NCI-H2081 treated with DMSO at 0.1 percent for 48 hours (cell line): ENCODE measurements around the gene ST6GALNAC3.

ENCODE experiments used
- DNase-seq: peaks from one replicate; lab custom pipeline; 2025; lab: John Stamatoyannopoulos, UW

The ST6GALNAC3 gene

DNA sequence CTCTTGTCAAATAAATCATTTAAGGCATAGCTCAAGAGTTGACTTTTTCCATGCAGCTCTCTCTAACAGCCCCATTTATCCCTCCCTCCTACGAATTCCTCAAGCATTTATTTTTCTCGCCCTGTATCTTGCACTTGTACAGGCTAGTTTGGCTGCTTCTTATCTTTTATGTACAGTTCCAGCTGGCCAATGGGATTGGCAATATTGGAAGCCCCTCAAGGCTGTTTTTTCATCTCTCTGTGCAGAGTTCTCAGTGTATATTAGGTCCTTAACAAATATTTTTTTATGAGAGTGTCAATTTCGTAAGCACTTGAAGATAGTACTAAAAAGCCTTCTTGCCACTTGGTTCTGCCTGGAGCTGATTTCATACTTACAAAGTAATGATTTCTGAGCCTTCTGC is 356.0 kb downstream of the ST6GALNAC3 start:
- DNase-seq: no peak

DNA sequence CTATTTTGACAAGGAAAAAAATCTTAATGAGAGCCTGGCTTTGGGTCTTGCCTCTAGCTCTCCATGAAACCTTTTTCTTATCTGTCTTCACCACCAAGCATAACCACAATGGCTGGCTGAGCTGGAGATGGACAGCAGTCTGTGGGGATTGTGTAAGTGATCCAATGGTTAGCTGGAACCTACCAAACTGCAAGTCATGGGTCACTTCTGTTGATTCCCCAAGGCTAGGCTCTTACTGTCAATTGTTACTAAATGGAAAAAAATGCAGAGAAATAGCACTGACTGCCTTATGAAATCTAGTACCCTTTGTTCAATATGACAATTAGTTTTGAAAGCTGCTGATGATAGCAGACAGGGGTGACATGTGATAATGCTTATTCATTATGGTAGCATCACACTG is 359.0 kb downstream of the ST6GALNAC3 start:
- no peak for DNase-seq

DNA sequence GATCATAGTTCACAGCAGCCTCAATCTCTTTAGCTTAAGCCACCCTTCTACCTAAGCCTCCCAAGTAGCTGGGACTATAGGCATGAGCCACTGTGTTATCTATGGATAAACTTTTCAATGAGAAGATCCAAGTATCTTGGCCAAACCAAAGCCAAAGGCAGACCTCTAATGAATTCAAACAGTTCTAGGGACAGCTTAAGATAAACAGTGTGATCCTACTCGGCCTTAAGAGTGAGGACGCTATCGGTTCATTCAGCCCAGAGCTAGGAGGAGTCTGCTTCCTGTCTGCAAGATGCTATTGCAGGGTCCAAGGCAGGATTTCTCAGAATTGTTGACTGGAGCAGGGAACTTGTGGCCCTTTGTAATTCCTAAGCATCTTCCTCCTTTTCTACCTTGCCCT is 368.7 kb downstream of the ST6GALNAC3 start:
- no peak for DNase-seq

DNA sequence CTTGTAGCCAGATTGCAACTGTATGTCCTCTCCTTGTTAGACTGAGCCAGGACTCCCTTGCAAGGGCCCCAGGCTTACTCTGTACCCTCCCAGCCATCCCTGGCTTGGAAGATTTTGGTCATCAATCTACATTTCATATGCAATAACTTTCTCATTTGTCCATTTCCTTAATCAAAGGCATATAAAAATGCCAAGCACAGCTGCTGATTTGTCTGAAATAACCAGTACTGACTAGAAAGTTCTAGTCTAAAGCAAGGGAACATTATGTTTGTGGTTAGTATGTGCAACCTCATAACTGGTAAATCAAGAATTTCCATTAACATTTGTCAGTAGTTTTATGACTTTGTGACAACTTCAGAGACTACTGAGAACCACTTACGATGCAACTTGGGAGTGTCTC is 370.2 kb downstream of the ST6GALNAC3 start:
- DNase-seq: no peak

DNA sequence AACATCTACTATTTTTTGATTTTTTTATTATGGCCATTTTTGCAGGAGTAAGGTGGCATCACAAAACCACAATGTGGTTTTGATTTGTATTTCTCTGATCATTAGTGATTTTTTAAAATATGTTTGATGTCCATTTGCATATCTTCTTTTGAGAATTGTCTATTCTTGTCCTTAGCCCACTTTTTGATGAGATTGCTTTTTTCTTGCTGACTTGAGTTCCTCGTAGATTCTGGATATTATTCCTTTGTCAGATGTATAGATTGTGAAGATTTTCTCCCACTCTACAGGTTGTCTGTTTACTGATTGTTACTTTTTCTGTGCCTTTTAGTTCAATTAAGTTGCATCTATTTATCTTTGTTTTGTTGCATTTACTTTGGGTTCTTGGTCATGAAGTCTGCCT is 375.7 kb downstream of the ST6GALNAC3 start:
- no peak for DNase-seq

DNA sequence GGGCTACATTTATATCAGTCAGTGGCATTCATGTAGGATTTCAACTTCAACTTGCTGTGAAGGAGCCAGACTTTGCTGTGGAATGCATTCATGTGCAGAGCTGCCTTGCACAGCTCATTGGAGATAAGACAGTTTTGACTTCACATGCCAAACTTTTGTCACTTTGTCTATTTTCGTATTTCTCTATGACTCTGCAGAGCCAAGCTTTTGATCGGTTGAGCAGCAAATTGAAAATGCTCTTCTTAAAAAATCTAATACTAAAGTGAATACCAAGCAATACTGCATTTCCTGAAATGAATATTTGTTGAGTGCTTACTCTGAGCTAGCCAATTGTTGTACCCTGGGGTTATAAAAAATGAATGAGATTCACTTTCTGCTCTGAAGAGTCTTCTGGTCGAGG is 388.7 kb downstream of the ST6GALNAC3 start:
- DNase-seq: no peak

DNA sequence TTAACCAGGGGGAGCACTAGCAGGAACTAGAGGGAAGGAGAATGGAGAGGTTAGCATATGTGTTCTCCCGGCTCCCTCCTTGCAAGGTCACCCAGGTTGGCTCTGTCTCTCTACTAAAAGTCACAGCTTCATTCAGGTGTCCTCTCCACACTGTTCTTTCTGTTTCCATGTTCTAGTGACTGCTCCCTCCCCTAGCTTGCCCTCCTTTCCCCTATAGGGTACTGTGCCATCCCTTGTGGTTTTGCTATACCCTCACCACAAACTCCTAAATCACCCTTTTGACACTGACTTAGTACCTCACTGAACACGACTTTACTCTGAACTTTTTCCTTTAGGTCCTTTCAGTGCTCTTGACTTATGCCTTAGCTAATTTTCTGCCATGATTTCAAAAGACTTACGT is 389.3 kb downstream of the ST6GALNAC3 start:
- no peak for DNase-seq

DNA sequence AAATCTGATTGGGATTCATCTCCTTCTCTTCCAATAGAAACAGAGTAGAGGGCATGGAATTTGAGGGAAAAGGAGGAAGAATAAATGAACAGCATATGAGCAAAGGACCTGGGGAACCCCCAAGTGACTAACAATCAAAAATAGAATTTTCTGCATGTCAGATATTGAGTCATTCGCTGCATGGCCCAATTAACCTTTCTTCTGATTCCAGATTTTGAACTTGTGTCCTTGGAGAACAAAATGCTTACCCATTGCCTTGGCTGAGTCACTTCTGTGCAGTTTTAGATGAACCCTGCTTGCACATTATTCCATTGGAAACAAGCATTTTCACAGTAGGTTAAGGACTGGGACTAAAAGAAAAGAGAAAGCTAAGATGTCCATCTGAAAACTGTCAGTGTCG is 390.5 kb downstream of the ST6GALNAC3 start:
- no peak for DNase-seq

DNA sequence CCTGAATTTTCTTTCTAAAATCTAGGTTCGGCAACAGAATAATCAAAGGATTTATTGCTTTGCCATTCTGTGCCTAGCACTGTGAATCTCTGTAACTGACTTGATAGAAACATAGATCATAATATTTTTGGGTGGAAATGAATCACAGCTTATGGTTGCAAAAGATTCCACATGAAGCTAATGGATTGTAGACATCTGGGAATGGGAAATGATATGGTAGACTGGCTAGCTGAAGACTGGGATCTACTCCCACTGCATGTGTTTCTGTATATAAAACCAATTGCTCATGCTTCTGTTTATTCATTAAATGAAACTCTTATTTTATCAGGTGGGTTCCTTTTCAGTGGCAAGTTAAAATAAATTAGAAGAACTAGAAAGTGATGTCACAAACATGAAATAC is 395.6 kb downstream of the ST6GALNAC3 start:
- no peak for DNase-seq

DNA sequence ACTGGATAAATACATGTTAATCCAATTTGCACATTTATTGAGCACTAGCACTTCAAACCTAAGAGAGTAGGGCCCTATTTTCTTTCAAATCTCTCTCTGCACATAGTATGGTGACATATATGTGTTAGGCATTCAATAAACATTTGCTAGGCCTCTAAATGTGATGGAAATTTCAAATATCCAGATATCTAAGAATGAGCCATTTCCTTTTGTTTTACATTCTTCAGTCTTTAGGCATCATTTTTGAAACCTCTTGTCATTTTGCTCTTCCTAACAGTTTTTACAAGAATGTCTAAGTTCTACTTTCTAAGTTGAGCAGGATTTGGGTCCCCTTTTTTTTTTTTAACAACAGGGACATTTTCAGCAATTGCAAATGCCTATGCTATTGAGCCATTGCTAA is 397.0 kb downstream of the ST6GALNAC3 start:
- DNase-seq: no peak

DNA sequence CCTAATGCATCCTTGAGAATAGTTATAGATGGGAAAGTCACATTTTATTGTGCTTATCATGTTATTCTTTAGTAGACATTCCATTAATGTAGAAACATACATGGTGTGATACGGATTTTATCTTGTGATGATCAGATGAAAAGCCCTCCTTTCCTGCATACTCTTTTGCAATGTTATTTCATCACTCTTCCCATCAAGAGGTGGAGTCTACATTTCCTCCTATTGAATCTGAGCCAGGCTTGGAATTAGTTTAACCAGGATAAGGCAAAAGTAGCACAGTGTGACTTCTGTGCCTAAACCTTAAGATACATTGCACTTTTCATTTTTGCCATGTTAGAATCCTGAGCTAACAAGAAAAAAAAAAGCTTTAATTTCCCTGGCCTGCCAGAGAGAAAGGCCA is 399.0 kb downstream of the ST6GALNAC3 start:
- no peak for DNase-seq

DNA sequence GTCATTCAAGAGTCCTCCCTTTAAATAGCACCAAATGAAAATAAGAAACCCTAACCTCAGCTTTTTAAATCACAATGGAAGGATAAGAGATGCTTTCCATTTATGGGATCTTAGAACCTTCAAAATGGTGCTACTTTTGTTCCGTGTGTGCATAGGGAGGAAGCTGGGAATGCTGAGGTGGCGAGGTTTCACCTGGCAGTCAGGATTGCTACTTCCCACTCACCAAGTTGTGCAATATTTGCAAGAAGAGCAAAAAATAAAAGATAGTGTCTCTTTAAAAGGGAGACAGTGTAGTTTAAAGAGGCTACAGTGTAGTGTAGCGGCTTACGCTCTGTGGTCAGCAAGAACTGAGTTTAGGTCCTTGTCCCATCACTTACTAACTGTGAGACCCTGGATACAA is 400.4 kb downstream of the ST6GALNAC3 start:
- DNase-seq: no peak

DNA sequence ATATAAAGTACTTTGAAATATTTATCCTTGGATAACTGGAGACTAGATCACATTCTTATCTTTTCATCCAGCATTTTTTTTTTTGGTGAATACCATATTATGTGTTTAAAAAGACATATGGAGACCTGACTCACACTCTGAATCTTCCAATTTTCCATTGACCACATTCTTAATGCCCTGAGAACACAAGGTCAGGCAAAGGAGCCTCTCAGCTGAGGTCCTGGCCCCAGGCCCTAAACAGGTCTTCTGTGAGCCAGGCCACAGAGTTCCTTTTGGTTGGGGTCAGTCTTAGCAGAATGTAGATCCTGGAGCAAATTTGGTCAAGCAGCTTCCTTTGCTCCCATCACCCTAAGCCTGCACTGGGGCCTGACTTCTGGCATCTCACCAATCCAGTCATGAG is 402.6 kb downstream of the ST6GALNAC3 start:
- DNase-seq: no peak

DNA sequence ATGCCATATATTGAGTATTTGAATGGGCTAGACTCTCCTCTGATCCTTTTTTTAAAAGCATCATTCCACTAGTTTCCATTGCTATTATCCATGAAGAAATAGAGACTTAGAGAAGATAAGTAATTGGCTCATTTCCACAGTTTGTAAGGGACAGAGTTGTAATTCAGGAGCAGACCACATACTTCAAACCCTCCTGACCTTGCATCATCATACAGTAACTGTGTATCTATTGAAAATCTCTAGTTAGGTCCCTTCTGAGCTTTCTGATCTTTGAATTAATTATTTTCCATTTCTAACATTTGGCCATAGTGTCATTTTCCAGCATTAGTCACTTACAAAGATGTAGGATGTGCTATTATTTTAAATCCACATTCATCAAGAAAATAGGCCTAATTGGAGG is 406.3 kb downstream of the ST6GALNAC3 start:
- DNase-seq: no peak

DNA sequence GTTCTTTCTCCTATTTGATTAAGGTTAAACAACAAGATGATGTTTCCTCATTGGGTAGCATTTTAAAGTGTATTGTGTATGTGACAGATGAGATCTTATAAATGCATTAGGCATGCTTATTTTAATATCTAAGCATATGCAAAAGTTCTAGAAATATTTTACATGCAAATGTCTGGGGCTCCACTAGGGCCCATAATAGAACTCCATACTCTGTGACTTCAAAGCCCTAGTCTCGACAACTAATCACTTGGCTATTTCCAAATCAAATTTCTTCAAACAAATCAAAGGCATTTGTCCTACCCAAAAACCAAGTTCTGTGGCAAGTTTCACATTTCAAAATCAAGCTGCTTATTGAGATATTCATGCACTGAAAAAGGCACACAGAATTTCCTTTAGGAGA is 407.1 kb downstream of the ST6GALNAC3 start:
- no peak for DNase-seq

DNA sequence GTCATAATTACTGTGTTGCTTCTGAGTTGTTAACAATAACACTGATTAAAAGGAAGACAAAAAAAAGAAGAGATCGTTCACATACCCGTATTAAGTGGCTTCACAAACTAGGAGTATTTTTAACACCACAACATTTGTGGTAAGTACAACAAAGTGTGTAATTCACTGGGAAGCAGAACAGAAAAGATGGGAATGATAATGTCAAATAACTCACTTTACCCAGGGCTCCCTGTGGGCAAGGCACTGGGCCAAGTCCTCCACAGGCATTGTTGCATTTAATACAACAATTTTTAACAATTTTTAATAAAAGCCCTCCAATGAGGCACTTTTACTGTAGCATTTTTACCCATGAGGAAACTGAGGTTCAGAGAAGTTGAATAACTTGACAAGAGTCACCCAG is 407.7 kb downstream of the ST6GALNAC3 start:
- DNase-seq: no peak

DNA sequence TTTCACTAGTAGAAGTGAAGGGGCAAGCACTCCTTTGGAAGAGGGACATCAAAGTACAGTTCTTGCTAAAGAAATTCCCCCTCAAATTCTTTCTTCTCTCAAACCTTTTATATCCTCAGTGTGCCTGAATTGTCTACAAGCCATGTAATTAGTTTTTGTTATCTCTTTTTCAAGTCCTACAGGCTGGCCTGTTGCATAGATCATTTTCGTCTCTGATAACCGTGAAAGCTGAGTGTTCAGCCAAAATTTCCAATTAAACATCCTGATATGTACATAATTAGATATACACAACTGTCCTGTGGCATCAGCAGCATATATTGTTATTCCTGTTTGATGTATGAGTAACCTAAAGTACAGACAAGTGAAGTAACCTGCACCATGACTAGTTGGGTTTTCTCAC is 417.2 kb downstream of the ST6GALNAC3 start:
- no peak for DNase-seq

DNA sequence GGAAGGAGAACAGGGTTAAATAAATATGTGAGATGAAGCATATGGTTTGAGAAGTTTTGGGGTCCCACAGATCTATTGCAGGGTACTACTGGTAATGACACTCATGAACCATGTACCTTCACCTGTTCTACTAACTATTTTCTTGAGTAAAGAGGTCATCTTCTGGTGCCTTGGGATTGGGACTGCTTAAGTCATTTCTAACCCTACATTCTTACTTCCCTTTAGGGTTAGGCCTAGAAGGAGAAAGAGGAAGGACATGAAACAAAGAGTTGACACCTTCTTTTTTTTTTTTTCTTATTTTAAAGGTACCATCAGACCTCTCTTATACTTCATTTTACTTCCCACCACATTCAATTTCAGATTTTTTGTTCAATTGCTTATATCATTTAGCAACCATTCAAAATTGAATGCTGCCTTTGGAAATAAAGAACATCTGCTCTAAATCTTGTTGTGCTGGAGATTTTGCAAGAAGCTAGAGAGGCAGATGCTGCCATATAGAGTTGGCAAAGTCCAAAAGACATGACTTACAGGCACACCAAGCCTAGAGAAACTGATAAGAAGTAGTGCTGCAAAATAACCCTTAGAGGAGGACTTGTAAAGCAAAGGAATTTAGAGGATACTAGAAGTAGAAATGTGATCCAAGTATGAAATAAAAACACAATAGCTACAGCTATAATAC is 418.3 kb downstream of the ST6GALNAC3 start:
- no peak for DNase-seq

DNA sequence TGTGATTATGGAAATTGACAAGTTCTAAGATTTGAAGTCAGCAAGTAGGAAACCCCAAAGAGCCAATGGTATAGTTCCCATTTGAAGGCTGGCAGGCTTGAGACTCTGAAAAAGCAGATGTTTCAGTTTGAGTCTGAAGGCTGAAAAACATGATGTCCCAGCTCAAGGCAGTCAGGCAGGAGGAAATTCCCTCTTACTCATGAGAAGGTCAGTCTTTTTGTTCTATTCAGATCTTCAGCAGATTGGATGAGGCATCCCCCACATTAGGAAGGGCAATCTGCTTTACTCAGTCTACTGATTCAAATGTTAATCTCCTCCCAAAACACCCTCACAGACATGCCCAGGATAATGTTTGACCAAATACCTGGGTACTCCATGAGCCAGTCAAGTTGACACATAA is 420.3 kb downstream of the ST6GALNAC3 start:
- DNase-seq: no peak

DNA sequence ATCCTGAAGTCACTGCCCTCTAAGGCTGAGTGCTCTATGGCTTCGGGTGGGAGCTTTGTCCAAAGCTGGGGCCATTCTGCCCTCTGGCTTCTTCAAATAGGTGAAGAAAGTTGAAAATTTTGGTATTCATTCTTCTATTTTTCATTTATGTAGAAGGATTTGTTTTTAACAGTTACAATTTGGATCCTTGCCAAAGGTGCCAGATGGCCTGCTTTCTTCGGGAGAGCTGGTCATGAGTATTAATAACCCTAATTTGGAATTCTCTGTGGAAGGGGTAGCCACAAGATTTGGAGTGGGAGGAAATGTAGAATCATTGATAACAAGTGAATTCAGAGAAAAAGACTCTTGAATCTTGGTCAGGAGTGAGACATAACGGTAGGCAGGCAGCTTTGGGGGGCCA is 422.3 kb downstream of the ST6GALNAC3 start:
- DNase-seq: no peak

DNA sequence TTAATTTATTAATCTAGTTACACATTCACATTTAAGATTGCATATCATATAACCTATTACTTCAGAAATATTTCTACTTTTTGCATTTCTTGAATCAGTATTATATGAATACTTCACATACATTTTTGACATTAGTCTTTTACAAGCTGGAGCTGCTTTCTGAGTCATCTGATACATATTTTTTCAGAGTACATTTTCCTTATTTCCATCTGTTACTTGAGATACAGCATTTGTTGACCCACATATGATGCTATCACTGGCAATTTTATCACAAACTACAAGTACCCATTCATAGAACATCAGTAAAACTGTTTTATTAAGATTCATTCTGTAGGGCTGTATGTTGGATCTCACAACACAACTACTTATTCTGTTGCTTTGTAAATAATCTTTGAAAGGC is 425.6 kb downstream of the ST6GALNAC3 start:
- DNase-seq: no peak

DNA sequence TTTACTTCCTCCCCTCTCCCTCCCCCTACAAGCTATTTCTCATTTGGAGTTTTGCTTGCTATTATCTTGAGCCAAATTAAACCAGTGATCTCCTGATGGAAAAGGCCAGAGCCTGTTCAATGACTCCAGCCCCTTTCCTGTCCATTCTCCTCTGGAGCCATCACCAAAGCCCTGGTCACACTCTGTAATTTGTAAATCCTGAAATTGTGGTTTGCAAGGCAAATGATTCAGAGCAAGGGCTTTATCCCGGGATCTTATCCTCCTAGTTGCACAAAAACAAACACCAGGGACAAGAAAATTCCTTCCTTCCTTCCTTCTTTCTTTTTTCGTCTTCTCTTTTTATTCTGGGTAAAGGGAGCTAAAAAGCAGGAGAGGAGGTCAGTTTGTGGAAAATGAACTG is 426.6 kb downstream of the ST6GALNAC3 start:
- DNase-seq: no peak

DNA sequence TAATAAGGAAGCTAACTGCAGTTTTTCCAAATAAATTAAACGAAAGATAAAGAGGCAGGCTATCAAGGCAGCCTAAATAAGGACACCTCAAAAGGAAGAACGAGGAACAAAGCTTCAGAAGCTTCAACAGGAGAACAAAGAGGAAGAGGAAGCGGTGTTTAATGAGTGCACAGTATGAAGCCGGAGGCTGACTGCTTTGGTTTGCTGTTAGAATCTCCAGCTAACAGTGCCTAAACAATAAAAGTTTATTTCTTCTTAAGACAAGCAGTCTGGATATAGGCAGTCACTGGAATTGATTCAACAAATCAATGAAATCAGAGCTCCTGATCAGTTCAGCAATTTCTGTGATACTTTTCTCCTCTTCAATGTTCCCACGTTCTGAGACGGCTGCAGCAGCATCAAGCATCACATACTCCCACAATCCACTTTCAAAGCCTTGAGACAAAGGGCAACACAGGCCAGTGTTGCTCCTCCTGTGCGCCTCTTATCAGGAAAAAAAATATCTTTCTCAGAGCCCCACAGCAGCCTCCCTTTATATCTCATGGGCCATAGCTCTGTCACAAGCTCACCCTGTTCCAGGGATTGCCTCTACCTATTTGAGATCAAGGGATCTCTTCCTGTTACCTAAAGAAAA is 427.2 kb downstream of the ST6GALNAC3 start:
- no peak for DNase-seq

DNA sequence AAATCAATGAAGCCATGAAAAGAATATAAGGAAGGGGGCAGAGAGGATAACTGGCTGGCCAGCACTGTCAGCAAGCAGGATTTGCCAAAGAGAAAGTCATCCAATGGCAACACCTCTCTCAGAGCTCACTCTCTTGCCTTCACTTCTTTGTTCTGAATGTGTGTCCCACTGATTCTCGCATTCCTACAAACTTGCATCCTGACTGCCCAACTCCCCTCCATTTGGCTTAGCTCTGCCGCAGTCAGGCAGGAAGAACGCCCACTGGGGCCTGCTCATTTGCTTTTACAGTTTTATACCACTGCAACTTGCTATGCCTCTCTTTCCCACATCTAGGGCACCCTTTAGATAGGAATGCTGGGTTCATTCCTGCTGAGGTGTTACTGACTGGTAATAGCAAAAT is 428.6 kb downstream of the ST6GALNAC3 start:
- DNase-seq: no peak
